GM19438 (cell line): ENCODE measurements around the gene SEPTIN6.

Experiments
- ATAC-seq: cut with Tn5 transposase; IDR thresholded peaks from one replicate; pipeline ENCODE4 v1.9.1; 2021; ENCODE audit warnings: low read depth; ENCODE audit not compliant: unreplicated experiment

Gene SEPTIN6

GRCh38 chrX:119659522-119659921 lies 33.4 kb downstream of the SEPTIN6 start:
- no peak for ATAC-seq

- ATAC-seq: no peak
These were observed 37.8 kb downstream of the SEPTIN6 start for GRCh38 chrX:119655125-119655524.

DNA sequence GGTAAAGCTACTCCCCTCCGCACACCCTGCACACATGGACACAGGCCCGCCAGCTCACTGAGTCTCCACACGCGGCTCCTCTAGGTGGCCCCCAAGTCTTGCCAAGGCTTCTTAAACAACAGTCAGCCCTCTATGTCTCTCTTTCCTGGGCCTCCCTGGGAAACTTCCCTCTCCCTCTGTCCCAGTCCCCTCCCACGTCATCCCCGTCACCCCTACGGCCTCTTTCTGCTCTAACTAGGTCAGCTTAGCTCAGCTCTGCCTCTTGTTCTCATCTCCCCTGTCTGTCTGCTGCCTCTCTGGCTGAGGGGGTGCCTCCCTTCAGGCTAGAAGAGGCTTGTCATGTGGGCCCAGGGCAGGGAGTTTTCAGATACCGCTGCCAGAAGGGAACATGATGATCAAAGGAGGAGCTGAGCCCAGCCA lies 38.8 kb downstream of the SEPTIN6 start:
- no peak for ATAC-seq

- peak; percentile 14 for ATAC-seq
These were observed 44.6 kb downstream of the SEPTIN6 start for GRCh38 chrX:119648421-119648775.

DNA sequence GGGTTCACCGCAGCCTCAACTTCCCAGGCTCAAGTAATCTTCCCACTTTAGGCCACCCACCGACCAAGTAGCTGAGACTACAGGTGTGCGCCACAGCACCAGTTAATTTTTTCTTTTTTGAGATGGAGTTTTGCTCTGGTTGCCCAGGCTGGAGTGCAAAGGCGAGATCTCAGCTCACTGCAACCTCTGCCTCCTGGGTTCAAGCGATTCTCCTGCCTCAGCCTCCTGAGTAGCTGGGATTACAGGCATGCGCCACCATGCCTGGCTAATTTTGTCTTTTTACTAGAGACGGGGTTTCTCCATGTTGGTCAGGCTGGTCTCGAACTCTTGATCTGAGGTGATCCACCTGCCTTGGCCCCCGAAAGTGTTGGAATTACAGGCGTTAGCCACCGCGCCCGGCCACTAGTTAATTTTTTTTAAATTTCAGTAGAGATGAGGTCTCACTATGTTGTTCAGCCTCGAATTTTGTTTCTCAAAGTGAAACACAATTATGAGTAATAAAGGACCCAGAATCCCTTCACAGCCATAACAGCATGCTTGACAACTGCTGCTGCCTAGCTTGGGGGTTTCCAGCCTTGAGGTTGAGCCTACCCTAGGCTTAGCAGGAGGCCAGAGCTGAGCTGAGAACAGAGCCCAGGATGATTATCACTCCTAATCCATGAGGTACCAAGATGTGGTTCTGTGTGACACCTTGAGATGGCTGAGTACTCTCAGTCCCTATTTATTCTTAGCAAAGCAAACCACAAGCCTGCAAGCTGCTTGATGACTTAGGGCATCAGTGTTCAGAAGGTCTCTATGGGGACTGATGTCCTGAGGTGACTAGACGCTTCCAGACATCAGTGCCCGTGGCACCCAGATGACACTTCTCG lies 45.2 kb downstream of the SEPTIN6 start:
- peak; percentile 92 for ATAC-seq

DNA sequence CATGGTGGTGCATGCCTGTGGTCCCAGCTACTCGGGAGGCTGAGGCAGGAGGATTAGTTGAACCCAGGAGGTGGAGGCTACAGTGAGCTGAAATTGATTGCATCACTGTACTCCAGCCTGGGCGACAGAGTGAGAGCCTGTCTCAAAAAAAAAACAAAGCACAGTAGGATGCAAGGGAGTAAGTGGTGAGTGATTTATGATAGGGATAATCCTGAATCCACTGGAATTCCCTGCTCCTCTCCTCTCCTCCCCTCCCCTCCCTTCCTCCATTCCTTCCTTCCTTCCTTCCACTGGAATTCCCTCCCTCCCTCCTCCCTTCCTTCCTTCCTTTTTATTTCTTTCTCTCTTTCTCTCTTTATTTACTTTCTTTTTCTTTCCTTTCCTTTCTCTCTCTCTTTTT lies 45.9 kb downstream of the SEPTIN6 start:
- no peak for ATAC-seq

- no peak for ATAC-seq
These were observed 46.5 kb downstream of the SEPTIN6 start for GRCh38 chrX:119646515-119646914.

GRCh38 chrX:119643696-119644095 lies 49.3 kb downstream of the SEPTIN6 start:
- no peak for ATAC-seq
